HG03139 (cell line): ENCODE results near the gene AKR1C8.
"Not testable (repeated sequence)": the region's sequence is repeated elsewhere in the genome, so short reads cannot be mapped to it uniquely, and the experiment has no call there.

ENCODE experiments used
- ATAC-seq: cut with Tn5 transposase; IDR thresholded peaks from one replicate; pipeline ENCODE4 v1.9.1; 2021; ENCODE audit not compliant: unreplicated experiment

AKR1C8 gene

GRCh38 chr10:5184987-5185775 is at the start of gene AKR1C8:
TSS of gene AKR1C8 (minus strand) at chr10:5185150. CDS start at chr10:5185104, 46 bp downstream.
- no peak for ATAC-seq

GRCh38 chr10:5234106-5234860 is 49.3 kb upstream of the AKR1C8 start:
- ATAC-seq, result no peak

- ATAC-seq, result no peak
Observed at GRCh38 chr10:5233324-5233723, 48.4 kb upstream of the AKR1C8 start.

- ATAC-seq, result no peak
Observed at GRCh38 chr10:5229019-5229418, 44.1 kb upstream of the AKR1C8 start.

- ATAC-seq, result not testable (repeated sequence)
Observed at GRCh38 chr10:5222942-5223341, 38.0 kb upstream of the AKR1C8 start.

- no peak for ATAC-seq
Observed at GRCh38 chr10:5219262-5219661, 34.3 kb upstream of the AKR1C8 start.

GRCh38 chr10:5216801-5217200 is 31.9 kb upstream of the AKR1C8 start:
- no peak for ATAC-seq

GRCh38 chr10:5211696-5212536 is 27.0 kb upstream of the AKR1C8 start:
- ATAC-seq, result no peak

GRCh38 chr10:5210261-5210660 is 25.3 kb upstream of the AKR1C8 start:
- not testable (repeated sequence) for ATAC-seq

- ATAC-seq, result not testable (repeated sequence)
Observed at GRCh38 chr10:5209776-5210175, 24.8 kb upstream of the AKR1C8 start.

GRCh38 chr10:5206799-5207198 is 21.8 kb upstream of the AKR1C8 start:
- no peak for ATAC-seq

- ATAC-seq, result no peak
Observed at GRCh38 chr10:5199398-5199797, 14.4 kb upstream of the AKR1C8 start.

GRCh38 chr10:5198386-5198785 is 13.4 kb upstream of the AKR1C8 start:
- no peak for ATAC-seq

GRCh38 chr10:5196702-5197113 is 11.8 kb upstream of the AKR1C8 start, which contains the start of gene AKR1C4:
TSS of gene AKR1C4 (plus strand) at chr10:5196837. CDS start at chr10:5196868, 31 bp downstream.
- no peak for ATAC-seq

- ATAC-seq, result no peak
Observed at GRCh38 chr10:5195727-5196374, 10.9 kb upstream of the AKR1C8 start.

- ATAC-seq, result no peak
Observed at GRCh38 chr10:5194431-5194830, 9.5 kb upstream of the AKR1C8 start.

GRCh38 chr10:5188358-5188757 is 3.4 kb upstream of the AKR1C8 start:
- no peak for ATAC-seq

GRCh38 chr10:5187867-5188266 is 2.9 kb upstream of the AKR1C8 start:
- no peak for ATAC-seq

- no peak for ATAC-seq
Observed at GRCh38 chr10:5183923-5184322, 1.0 kb downstream of the AKR1C8 start.

GRCh38 chr10:5180503-5180902 is 4.4 kb downstream of the AKR1C8 start:
- ATAC-seq, result not testable (repeated sequence)

- ATAC-seq, result not testable (repeated sequence)
Observed at GRCh38 chr10:5175581-5175980, 9.4 kb downstream of the AKR1C8 start.
